GM18499 (cell line): ENCODE results near the gene OR10A5.
"Not testable (repeated sequence)": the region's sequence is repeated elsewhere in the genome, so short reads cannot be mapped to it uniquely, and the experiment has no call there.

ENCODE experiments used
- ATAC-seq: cut with Tn5 transposase; IDR thresholded peaks from one replicate; pipeline ENCODE4 v1.9.1; 2021; ENCODE audit warnings: moderate number of reproducible peaks; ENCODE audit not compliant: insufficient read depth, unreplicated experiment

Gene OR10A5

DNA sequence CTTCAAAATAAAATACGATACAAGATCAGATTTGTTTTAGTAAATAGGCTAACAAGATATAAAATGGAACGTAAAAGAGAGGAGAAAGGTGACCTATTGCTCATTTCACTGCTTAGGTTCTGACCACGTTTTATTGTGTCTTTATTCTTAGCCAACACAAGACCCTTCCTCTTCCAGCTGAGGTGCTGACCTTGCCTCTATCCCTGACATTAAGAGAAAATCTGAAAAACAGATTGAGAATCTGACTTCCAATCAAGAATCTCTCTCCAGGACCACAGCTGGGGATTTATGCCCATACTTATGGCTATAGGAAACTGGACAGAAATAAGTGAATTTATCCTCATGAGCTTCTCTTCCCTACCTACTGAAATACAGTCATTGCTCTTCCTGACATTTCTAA lies at the start of gene OR10A5:
Gene OR10A5, plus strand, starts transcription at position 301 of the 400 bp plus-strand sequence. Its CDS starts 0 bp downstream, at position 301.
- ATAC-seq, result no peak

DNA sequence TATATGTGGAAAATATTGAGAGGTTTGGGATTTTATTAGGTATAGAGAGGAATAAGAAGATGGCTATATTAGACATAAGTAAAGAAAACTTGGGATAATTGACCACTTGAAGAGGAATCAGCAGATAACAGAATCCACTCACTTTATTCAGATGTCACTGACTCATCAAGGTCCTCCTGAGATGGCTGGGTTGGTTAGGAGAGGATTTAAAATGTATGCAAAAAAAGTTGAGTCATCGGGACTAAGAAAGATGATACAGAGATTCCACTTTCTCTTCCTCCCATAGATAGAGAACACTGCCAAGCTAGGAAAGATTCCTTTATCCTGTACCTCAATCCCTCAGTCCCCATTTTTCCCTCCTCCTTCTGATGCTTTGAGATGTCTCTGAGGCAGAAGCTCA lies 46.1 kb upstream of the OR10A5 start, which contains the start of gene OR6A2:
Gene OR6A2, minus strand, starts transcription at position 288 of the 400 bp plus-strand sequence. CDS start 3,981 bp downstream, outside the sequence.
- no peak for ATAC-seq

DNA sequence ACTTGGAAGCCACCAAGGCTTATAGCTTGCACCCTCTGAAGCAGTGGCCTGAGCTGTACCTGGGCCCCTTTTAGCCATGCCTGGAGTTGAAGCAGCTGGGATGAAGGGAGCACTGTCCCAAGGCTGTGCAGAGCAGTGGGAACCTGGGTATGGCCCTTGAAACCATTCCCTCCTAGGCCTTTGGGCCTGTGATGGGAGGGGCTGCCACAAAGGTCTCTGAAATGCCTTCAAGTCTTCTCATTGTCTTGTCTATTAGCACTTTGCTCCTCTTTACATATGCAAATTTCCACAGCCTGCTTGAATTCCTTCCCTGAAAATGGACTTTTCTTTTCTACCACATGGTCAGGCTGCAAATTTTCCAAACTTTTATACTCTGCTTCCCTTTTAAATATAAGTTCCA lies 44.4 kb upstream of the OR10A5 start:
- ATAC-seq, result not testable (repeated sequence)

- peak; percentile 85 for ATAC-seq
Measured at GRCh38 chr11:6812390-6813005, 33.0 kb upstream of the OR10A5 start.

DNA sequence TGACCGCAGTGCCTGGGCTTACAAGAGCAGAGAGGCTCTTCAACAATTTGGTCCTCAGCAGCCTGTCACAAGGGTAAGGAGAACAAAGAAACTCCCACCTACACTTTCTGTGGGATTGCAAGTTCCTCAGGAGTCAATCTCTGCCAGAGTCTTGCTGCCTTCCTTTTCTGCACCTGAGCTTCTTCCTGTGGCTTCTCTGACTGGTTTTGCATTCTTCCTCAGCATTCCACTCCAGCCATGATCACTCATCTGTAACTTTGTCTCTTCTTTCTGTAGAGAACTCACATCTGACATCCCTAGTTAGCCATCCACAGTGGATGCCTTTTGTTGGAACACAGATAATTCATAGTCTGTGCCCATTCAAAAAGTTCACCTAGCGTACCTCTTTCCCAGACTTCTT lies 31.8 kb upstream of the OR10A5 start:
- no peak for ATAC-seq

GRCh38 chr11:6817694-6818093 lies 27.8 kb upstream of the OR10A5 start:
- no peak for ATAC-seq

DNA sequence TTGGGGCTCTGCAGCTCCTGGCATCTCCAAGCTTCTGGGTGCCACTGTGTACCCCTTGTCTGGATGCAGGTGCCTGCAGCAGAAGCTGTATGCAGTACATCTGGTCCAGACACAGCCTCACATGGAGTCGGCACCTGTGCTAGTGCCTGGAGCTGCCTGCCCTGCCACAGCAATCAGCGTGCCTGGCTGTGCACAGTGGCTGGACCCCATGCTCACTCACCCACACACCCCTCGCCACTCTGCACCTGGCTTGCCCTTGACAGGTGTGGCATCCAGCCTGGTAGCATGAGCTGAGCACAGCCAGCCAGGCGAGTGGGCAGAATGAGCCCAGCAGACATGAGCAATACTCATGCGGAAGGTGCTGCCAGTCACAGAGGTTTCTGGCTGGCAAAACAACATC lies 26.5 kb upstream of the OR10A5 start:
- no peak for ATAC-seq

DNA sequence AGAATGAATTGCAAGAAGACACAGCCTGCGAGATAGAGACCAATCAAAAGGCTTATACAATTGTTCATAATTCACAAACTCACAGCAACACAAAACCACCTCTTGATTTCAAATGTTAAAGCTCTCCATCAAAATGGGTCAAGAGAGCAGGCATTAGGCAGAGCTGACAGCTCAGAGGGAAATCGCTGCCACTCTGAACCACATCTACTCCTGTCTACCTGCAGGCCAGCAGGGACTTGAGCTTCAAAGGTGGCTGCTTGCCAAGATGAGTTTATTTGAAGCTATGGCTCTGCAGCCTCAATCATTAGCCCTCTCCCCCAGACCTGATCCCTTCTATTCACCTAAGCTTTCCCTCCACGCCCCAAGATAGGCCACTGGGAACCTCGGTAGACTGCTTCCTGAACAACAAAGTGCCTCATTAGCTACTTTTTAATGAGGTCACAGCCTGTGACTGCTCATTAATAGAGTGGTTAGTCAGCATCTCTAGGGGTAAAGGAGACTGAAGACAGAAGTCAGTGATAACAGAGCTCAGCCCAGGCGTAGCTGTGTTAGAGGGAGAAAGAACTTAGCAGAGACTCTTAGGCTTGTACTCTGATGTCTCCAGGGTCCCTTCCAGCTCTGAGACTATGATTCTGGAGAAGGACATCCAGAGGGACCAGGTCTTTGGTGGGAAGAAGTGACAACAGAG lies 21.2 kb upstream of the OR10A5 start:
- no peak for ATAC-seq

DNA sequence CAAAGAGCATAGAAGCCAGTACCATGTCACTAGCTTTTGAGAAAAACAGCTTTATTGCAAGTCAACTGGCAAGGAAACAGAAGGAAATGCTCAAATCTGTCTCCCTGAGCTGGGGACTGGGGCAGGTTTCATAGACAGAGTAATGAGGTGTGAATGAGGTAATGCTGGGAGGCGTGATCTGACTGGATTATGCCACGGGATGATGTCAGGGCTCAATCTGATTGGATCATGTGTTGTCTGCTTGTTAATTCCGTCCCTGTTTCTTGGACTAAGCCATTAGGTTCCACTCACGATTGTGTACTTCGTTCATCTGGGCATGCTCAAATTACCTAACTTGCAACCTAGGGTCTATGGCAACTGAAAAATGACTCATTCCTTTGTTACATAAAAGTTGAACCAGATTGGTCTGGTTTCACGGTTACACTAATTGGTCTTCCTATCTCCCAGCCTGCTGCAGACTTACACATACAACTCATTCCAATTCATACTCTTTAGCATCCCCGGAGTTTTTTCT lies 20.2 kb upstream of the OR10A5 start:
- ATAC-seq, result no peak

GRCh38 chr11:6828103-6828502 lies 17.4 kb upstream of the OR10A5 start:
- ATAC-seq, result no peak

DNA sequence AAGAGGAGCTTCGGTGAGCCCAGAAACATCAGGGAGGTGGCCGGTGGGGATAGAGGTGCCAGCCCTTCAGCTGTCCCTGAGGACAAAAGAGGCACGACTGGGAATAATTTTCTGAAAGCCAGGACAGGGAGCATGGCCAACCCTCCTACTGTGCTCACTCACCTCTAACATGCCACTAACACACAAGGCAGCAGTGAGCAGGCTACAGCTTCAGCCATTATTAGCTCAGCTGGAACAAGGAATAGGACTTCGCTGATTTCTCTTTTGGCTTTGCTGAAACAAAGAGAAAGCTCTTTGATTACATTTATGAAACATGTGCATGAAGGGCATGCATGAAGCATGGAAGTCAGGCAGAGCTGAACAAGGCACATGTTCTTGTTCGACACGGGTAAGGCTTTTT lies 12.1 kb upstream of the OR10A5 start:
- no peak for ATAC-seq

DNA sequence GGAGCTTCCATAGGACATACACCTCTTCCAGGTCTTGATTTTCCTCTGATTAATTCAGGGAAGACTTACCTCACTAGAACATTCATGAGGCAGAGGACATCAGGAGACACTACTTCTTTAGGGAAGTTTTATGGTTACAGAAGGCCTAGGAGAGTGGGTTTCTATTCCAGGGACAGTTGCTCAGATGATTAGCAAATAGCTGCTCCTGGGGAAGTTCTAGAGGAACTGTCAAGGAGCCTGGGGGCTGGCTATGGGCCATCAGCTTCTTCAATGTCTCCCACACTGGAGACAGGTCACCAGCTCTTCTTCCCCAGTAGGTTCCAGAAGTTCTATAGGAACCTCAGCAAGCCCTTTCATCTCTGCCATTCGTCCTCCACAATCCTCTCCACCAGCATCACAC lies 11.5 kb upstream of the OR10A5 start:
- ATAC-seq, result no peak

- no peak for ATAC-seq
Measured at GRCh38 chr11:6841694-6842093, 3.8 kb upstream of the OR10A5 start.

GRCh38 chr11:6843670-6844069 lies 1.8 kb upstream of the OR10A5 start:
- ATAC-seq, result no peak

GRCh38 chr11:6844356-6844755 lies 1.1 kb upstream of the OR10A5 start:
- no peak for ATAC-seq

DNA sequence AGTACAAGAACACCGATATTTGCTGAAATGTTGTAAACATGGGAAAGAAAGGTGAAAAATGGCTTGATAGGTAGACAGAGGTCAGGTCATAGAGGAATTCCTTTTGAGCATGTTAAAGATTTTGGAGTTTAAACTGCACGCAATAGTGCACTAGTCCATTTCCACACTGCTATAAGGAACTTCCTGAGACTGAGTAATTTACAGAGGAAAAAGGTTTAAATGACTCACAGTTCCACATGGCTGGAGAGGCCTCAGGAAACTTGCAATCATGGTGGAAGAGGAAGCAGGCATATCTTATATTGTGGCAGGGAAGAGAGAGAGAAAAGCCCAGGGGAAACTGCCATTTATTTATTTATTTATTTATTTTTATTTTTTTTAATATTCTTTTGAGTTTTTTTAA lies 5.0 kb downstream of the OR10A5 start:
- ATAC-seq, result no peak

GRCh38 chr11:6854801-6855200 lies 9.3 kb downstream of the OR10A5 start:
- not testable (repeated sequence) for ATAC-seq

DNA sequence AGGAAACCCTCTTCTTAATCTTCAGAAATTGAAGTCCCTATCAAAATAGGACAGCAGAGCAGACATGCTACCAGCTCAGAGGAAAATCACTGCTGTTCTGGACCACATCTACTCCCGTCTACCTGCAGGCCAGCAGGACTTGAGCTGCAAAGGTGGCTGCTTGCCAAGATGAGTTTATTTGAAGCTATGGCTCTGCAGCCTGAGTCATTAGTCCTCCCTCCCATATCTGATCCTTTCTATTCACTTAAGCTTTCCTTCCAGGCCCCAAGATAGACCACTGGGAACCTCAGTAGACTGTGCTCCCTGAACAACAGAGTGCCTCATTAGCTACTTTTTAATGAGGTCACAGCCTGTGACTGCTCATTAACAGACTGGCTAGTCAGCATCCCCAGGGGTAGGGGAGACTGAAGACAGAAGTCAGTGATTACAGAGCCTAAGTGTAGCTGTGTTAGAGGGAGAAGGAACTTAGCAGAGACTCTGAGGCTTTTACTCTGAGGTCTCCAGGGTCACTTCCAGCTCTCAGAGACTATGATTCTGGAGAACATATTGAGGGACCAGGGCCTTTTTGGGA lies 10.6 kb downstream of the OR10A5 start:
- ATAC-seq, result no peak

- ATAC-seq, result peak; percentile 73
Measured at GRCh38 chr11:6856871-6857270, 11.4 kb downstream of the OR10A5 start.

- no peak for ATAC-seq
Measured at GRCh38 chr11:6862961-6863360, 17.5 kb downstream of the OR10A5 start, which contains the start of gene OR10A2. OR10A2 (plus strand) TSS chr11:6863057; CDS start chr11:6869755, 6,698 bp downstream.

DNA sequence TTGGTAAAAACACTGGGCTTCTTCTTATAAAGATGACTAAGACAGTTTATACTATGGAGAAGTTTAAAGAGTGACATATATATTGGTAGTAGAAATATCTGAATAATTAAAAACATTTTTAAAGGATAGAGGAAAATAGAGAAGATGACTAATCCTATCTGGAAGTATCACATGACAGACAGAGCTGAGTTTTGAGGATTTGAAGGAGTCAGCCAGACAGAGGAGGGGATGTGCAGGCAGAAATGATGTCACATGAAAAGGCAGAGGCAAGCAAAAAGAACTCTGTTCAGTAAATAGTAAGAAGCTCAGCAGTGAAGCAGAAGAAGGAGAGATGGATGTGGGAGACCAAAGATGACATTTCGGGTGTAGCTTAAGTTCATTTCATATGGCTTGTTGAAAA lies 19.0 kb downstream of the OR10A5 start:
- no peak for ATAC-seq
